GM21619 (cell line): ENCODE results near the gene HLA-DRB5.
"Not testable (repeated sequence)": the region's sequence is repeated elsewhere in the genome, so short reads cannot be mapped to it uniquely, and the experiment has no call there.

ENCODE experiments used
- ATAC-seq: cut with Tn5 transposase; IDR thresholded peaks from one replicate; pipeline ENCODE4 v1.9.1; 2021; ENCODE audit not compliant: unreplicated experiment

HLA-DRB5 gene

GRCh38 chr6:32529697-32530430 is at the start of gene HLA-DRB5:
TSS of gene HLA-DRB5 (minus strand) at chr6:32530287. CDS start at chr6:32530224, 63 bp downstream.
- ATAC-seq = peak; percentile 57

- no peak for ATAC-seq
These were observed 48.9 kb upstream of the HLA-DRB5 start for GRCh38 chr6:32578962-32579361.

GRCh38 chr6:32577493-32577892 is 47.4 kb upstream of the HLA-DRB5 start:
- ATAC-seq = not testable (repeated sequence)

- ATAC-seq = no peak
These were observed 46.2 kb upstream of the HLA-DRB5 start for GRCh38 chr6:32576250-32576649.

- no peak for ATAC-seq
These were observed 40.3 kb upstream of the HLA-DRB5 start for GRCh38 chr6:32570363-32570905.

GRCh38 chr6:32568561-32568960 is 38.5 kb upstream of the HLA-DRB5 start:
- no peak for ATAC-seq

- ATAC-seq = no peak
These were observed 36.9 kb upstream of the HLA-DRB5 start for GRCh38 chr6:32566957-32567356.

GRCh38 chr6:32565511-32565910 is 35.4 kb upstream of the HLA-DRB5 start:
- no peak for ATAC-seq

DNA sequence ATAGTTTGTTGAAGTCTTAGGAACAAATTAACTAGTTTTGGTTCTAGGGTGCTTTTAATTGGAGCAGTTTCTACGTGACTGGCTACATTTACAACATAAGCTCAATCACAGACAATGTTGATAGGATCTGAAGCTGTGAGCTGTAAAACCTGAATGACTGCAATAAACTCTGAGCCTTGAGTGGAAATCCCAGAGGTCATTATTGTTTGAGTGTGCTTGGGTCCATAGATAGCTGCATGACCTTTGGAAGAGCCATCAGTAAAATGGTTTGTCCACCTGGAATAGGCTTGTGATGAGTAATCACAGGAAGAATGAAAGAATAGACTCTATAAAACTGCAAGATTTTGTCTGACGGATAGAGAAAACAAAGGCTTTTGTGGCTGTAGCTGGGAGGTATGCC is 32.9 kb upstream of the HLA-DRB5 start:
- ATAC-seq = no peak

- no peak for ATAC-seq
These were observed 29.7 kb upstream of the HLA-DRB5 start for GRCh38 chr6:32559747-32560146.

GRCh38 chr6:32558426-32559057 is 28.5 kb upstream of the HLA-DRB5 start:
- no peak for ATAC-seq

- no peak for ATAC-seq
These were observed 24.3 kb upstream of the HLA-DRB5 start for GRCh38 chr6:32554116-32554965.

DNA sequence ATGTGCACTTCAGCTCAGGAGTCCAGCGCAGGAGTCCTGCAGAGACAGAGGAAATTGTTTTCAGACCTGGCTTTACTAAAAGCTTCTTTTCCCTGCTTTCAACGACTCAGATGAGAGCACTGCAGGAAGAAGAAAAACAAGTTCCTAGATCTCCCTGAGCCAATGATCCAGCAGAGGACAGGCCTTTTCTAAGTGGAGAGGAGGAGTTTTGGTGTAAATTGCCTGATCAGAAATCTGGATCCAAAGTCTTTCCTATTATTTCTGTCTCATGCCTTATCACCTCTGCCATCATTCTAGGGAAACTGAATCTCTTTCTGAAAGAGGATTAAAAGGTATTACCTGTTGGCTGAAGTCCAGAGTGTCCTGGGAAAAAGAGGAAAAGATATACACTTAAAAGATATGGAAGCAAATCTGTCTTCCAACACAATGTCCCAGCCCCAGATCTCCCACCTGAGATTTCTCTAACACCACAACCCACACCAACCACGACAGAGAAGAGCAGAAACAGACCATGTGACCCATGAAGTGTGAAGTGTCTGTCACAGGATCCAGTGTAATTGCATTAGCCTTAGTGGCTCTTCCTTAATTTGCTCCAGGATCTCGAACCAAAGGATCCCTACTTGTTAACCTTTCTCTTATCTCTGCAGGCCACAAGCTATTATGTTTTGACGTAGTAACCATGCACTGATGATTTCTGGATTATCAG is 23.1 kb upstream of the HLA-DRB5 start:
- no peak for ATAC-seq

- ATAC-seq = no peak
These were observed 21.3 kb upstream of the HLA-DRB5 start for GRCh38 chr6:32551410-32551809.

GRCh38 chr6:32539839-32540238 is 9.8 kb upstream of the HLA-DRB5 start:
- ATAC-seq = no peak

DNA sequence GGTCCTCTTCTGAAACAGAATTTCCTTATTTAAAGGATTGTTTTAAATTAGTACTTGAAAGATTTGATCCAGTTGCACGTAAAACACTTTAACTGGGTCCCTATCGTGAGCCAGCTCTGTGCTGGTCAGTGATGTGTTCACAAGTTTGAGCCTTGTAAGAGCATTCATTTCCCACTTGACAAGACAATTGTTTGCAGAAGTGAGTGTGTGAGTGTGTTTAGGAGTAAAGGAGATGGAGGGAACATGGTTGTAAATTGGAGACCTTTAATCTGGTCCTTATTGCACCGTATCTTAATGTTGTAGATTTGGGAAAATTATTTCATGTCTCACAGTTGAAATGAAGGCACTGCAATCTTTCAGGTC is 325 bp upstream of the HLA-DRB5 start:
- ATAC-seq = not testable (repeated sequence)

DNA sequence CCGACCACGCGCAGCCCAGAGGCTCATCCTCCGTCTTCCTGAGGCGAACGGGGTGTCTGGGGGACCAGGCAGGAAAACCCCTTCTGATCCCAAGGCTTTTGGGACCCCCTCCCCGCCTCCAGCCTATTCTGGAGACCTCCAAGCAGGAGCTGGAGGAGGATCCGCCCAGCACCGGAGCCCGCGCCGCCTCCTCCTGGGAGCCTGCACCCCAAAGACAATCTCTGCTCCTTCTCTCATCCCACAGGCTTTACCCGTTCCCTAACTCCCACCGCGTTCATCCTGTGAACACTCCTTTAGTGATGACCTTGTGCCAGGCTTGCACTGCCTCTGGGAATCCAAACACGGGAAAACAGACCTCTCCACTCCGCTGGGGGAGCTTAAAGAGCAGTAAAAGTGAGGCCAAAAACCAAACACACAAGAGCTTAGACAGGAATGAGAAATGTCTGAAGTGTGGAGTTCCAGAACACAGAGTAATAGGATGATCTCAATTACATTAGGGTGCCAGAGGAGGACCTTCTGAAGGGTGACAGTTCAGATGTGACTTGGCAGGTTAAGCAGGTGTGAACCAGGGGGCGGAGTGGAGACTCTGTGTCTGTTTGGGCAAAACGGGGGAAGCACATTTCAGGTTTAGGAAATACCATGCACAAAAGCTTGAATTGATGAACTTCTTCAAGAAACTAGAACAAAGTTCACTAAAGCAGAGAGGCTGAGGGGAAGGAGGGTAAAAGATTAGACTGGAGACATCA is 7.6 kb downstream of the HLA-DRB5 start:
- ATAC-seq = no peak

DNA sequence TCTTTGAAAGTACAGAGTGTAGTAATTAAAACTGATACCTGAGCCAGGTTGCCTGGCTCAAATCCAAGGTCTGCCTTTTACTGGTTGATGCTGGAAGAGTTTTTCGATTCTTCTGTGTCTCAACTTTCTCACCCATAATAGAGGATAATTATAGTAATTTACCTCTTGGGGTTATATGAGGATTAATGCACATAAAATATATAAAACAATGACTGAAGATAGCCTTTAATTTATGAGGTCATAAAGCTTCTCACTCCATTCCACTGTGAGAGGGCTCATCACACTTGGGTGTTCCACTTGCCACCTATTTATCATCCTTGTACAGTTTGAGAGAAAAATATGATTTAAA is 10.2 kb downstream of the HLA-DRB5 start:
- no peak for ATAC-seq

DNA sequence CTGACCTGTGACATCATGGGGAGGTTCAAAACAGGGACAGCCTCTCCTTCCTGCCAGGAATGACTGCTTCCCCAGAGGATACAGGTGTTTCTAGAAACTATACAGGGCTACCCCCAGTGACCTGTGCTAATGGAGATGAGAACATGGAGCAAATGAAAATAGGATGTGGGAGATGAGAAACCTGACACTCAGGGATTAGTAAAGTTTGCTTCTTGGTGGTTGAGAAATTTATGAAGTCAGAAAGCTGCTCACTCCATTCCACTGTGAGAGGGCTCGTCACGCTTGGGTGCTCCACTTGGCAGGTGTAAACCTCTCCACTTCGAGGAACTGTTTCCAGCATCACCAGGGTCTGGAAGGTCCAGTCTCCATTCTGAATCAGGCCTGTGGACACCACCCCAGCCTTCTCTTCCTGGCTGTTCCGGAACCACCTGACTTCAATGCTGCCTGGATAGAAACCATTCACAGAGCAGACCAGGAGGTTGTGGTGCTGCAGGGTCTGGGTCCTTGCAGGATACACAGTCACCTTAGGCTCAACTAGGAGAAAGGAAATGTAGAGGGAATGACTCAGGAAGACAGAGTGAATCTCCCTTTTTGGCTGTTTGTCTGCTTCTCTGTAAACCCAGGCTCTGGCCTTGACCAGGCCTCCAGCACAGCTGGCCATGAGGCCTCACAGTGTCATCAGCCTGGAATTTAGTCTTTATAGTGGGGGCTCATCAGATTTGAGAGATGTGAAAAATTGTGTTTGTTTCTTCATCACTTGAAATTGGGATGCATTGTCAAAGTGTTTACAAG is 10.8 kb downstream of the HLA-DRB5 start:
- no peak for ATAC-seq
